Tibial artery (tissue), 4 donors: ENCODE measurements around the gene ARHGAP15.

Experiments used
- DNase-seq, 2 donors: peaks; one replicate each; pipeline ENCODE4 v3.0.0-alpha.2; 2019
- H3K27ac ChIP-seq, 2 donors: fragments of 200-600 bp; sonication (generic) in 1 of 2; 1 replicate in 1 of 2; 2 replicates in 1 of 2; pipeline ENCODE4 v1.5.1; 2018 to 2019; ENCODE audit warnings: mild to moderate bottlenecking in 1 of 2
- H3K27me3 ChIP-seq, 2 donors: fragments of 200-600 bp; sonication (generic) in 1 of 2; one replicate each; pipeline versions ENCODE4 v1.5.1 to v1.6.0; 2016 to 2019
- H3K36me3 ChIP-seq, 3 donors: fragments of 200-600 bp; sonication (generic) in 2 of 3; one replicate each; pipeline ENCODE4 v1.5.1; 2016 to 2019; ENCODE audit warnings: mild to moderate bottlenecking in 2 of 3
- H3K4me1 ChIP-seq, 4 donors: fragments of 200-600 bp; sonication (generic) in 2 of 4; 1 replicate in 3 of 4; 2 replicates in 1 of 4; pipeline ENCODE4 v1.5.1; 2016 to 2019
- H3K4me3 ChIP-seq, 2 donors: fragments of 200-600 bp; sonication (generic) in 1 of 2; 1 replicate in 1 of 2; 2 replicates in 1 of 2; pipeline ENCODE4 v1.5.1; 2018 to 2019; ENCODE audit warnings: mild to moderate bottlenecking in 2 of 2
- H3K9me3 ChIP-seq, 3 donors: fragments of 200-600 bp; sonication (generic) in 1 of 3; one replicate each; pipeline ENCODE4 v1.5.1; 2016 to 2019
- CTCF ChIP-seq, 2 experiments: fragments of 200-600 bp in 1 of 2; fragments of 450-650 bp in 1 of 2; IDR thresholded peaks; one replicate each; pipeline ENCODE4 v1.5.1; 2017 to 2019; ENCODE audit warnings: antibody characterized with exemption in 2 of 2, mild to moderate bottlenecking in 1 of 2, moderate library complexity in 1 of 2
- intact Hi-C: fragments of 100-400 bp; cut with DNase I; formaldehyde crosslinking; loops from one replicate; pipeline ENCODE4 v1.15.0; 2023; ENCODE audit warnings: low total_unique reads

Gene ARHGAP15

GRCh38 chr2:143545059-143545948 lies 416.1 kb downstream of the ARHGAP15 start:
- Histone ChIP-seq H3K36me3 (no peaks in the 10 kb centered on the region), H3K27ac (no peak overlapping the region), H3K4me3 (no peak overlapping the region), H3K9me3 (no peaks in the 10 kb centered on the region), H3K27me3 (no peaks in the 10 kb centered on the region), H3K4me1 (peaks cover 0 to 16% (median 2%) of the 10 kb centered on the region in 4 donors)
- no peak for DNase-seq
- intact Hi-C loops: no loop called here
- no peak for TF ChIP-seq CTCF (IDR thresholded peaks at IDR 0.05)

- H3K27me3 ChIP-seq: no peaks in the 10 kb centered on the region
- no peak for TF ChIP-seq CTCF (IDR thresholded peaks at IDR 0.05)
- no peaks in the 10 kb centered on the region for H3K9me3 ChIP-seq
- no peak overlapping the region for H3K27ac ChIP-seq
- DNase-seq: no peak
- intact Hi-C loops: no loop called here
- H3K36me3 ChIP-seq: no peaks in the 10 kb centered on the region
- H3K4me1 ChIP-seq: peaks cover 0 to 16% (median 4%) of the 10 kb centered on the region in 4 donors
- no peak overlapping the region for H3K4me3 ChIP-seq
Observed at GRCh38 chr2:143545949-143546255, 416.7 kb downstream of the ARHGAP15 start.

GRCh38 chr2:143548032-143548431 lies 418.8 kb downstream of the ARHGAP15 start:
- TF ChIP-seq CTCF (IDR thresholded peaks at IDR 0.05): no peak
- Histone ChIP-seq H3K27me3 (no peaks in the 10 kb centered on the region), H3K9me3 (no peaks in the 10 kb centered on the region), H3K4me1 (peaks cover 0 to 37% (median 15%) of the 10 kb centered on the region in 4 donors), H3K36me3 (no peaks in the 10 kb centered on the region), H3K4me3 (no peak overlapping the region), H3K27ac (no peak overlapping the region)
- intact Hi-C loops: no loop called here
- DNase-seq: no peak

GRCh38 chr2:143550500-143550899 lies 421.3 kb downstream of the ARHGAP15 start:
- Histone ChIP-seq H3K9me3 (no peaks in the 10 kb centered on the region), H3K4me1 (peaks cover 0 to 34% (median 14%) of the 10 kb centered on the region in 4 donors), H3K36me3 (no peaks in the 10 kb centered on the region), H3K27ac (no peak overlapping the region), H3K27me3 (no peaks in the 10 kb centered on the region), H3K4me3 (no peak overlapping the region)
- DNase-seq: no peak
- intact Hi-C loops: no loop called here
- TF ChIP-seq CTCF (IDR thresholded peaks at IDR 0.05): no peak

- intact Hi-C loops: no loop called here
- no peak for TF ChIP-seq CTCF (IDR thresholded peaks at IDR 0.05)
Observed at GRCh38 chr2:143551971-143552650, 422.9 kb downstream of the ARHGAP15 start.

More at GRCh38 chr2:143551971-143552650, 422.9 kb downstream of the ARHGAP15 start:
- peak overlapping the region; percentile 47 to 53 for H3K27ac ChIP-seq
- H3K4me3 ChIP-seq: peak overlapping the region; percentile 1
- H3K9me3 ChIP-seq: no peaks in the 10 kb centered on the region
- no peaks in the 10 kb centered on the region for H3K36me3 ChIP-seq
- H3K4me1 ChIP-seq: peaks cover 0 to 25% (median 14%) of the 10 kb centered on the region in 4 donors
- DNase-seq: no peak
- H3K27me3 ChIP-seq: no peaks in the 10 kb centered on the region
